HEK293 (cell line): ENCODE results near the gene CABP7.

Experiments used
- CTCF ChIA-PET: fragments of 350-600 bp; formaldehyde crosslinking; extraction: SDS; loops from one replicate; lab custom pipeline; 2021; ENCODE audit warnings: antibody characterized with exemption; lab: Yijun Ruan, JAX
- POLR2A ChIA-PET: fragments of 300-600 bp; formaldehyde crosslinking; extraction: SDS; loops from one replicate; lab custom pipeline; 2020; ENCODE audit warnings: antibody characterized with exemption, inconsistent platforms; lab: Yijun Ruan, JAX
- H3K27ac ChIP-seq: fragments of 200-500 bp; sonication (Bioruptor generic); 2 replicates; pipeline ENCODE4 v1.5.1; 2014; ENCODE audit warnings: low read depth, low read length, control low read depth, inconsistent platforms; ENCODE audit errors: extremely low read depth
- H3K36me3 ChIP-seq, 2 experiments: fragments of 200-500 bp in 1 of 2; sonication (Bioruptor generic) in 1 of 2; 1 replicate in 1 of 2; 2 replicates in 1 of 2; pipeline ENCODE4 v1.5.1; 2014 to 2017; ENCODE audit warnings: inconsistent platforms in 2 of 2, low read length in 2 of 2; ENCODE audit not compliant: control insufficient read depth in 2 of 2, insufficient read depth in 1 of 2
- H3K4me1 ChIP-seq: fragments of 200-500 bp; sonication (Bioruptor generic); 2 replicates; pipeline ENCODE4 v1.5.1; 2014; ENCODE audit warnings: mild to moderate bottlenecking, low read length, inconsistent platforms; ENCODE audit not compliant: control insufficient read depth, insufficient read depth
- H3K4me3 ChIP-seq: 2 replicates; pipeline ENCODE4 v1.5.1; 2011; ENCODE audit warnings: low read depth, mild to moderate bottlenecking, control low read depth, low read length, moderate library complexity
- H3K9me3 ChIP-seq: fragments of 200-500 bp; sonication (Bioruptor generic); 2 replicates; pipeline ENCODE4 v1.5.1; 2014; ENCODE audit warnings: low read depth, low read length, inconsistent platforms; ENCODE audit not compliant: control insufficient read depth, insufficient read depth
- ELK4 ChIP-seq: IDR thresholded peaks from 2 replicates; pipeline ENCODE4 v1.6.1; 2011; ENCODE audit warnings: mild to moderate bottlenecking, low read depth, low read length, borderline replicate concordance
- FEZF1 ChIP-seq: fragments of 450-650 bp; formaldehyde crosslinking; IDR thresholded peaks from 2 replicates; pipeline ENCODE4 v1.5.1; 2016; ENCODE audit warnings: missing biosample characterization, missing genetic modification characterization
- GLIS1 ChIP-seq: fragments of 450-650 bp; formaldehyde crosslinking; IDR thresholded peaks from 2 replicates; pipeline ENCODE4 v1.5.1; 2016; ENCODE audit warnings: missing biosample characterization, missing genetic modification characterization
- GLIS2 ChIP-seq: fragments of 450-650 bp; formaldehyde crosslinking; IDR thresholded peaks from 2 replicates; pipeline ENCODE4 v1.5.1; 2016; ENCODE audit warnings: missing biosample characterization, missing genetic modification characterization
- HIC1 ChIP-seq: fragments of 450-650 bp; formaldehyde crosslinking; IDR thresholded peaks from 2 replicates; pipeline ENCODE4 v1.5.1; 2016; ENCODE audit warnings: missing biosample characterization, missing genetic modification characterization
- KLF10 ChIP-seq: fragments of 450-650 bp; IDR thresholded peaks from 2 replicates; pipeline ENCODE4 v1.5.1; 2018; ENCODE audit warnings: missing biosample characterization, mild to moderate bottlenecking, missing genetic modification characterization
- PATZ1 ChIP-seq: fragments of 450-650 bp; formaldehyde crosslinking; IDR thresholded peaks from 2 replicates; pipeline ENCODE4 v1.5.1; 2016; ENCODE audit warnings: missing biosample characterization, missing genetic modification characterization
- PRDM10 ChIP-seq: fragments of 450-650 bp; formaldehyde crosslinking; IDR thresholded peaks from 2 replicates; pipeline ENCODE4 v1.5.1; 2016; ENCODE audit warnings: missing biosample characterization, missing genetic modification characterization
- ZBTB21 ChIP-seq: fragments of 450-650 bp; formaldehyde crosslinking; IDR thresholded peaks from 2 replicates; pipeline ENCODE4 v1.5.1; 2017; ENCODE audit warnings: missing biosample characterization, missing genetic modification characterization
- ZEB2 ChIP-seq: fragments of 450-650 bp; formaldehyde crosslinking; IDR thresholded peaks from 2 replicates; pipeline ENCODE4 v1.5.1; 2016; ENCODE audit warnings: missing biosample characterization, missing genetic modification characterization
- ZFHX2 ChIP-seq: fragments of 450-650 bp; formaldehyde crosslinking; conservative IDR thresholded peaks from 2 replicates; pipeline ENCODE4 v1.5.1; 2016; ENCODE audit warnings: missing biosample characterization, missing genetic modification characterization
- ZIC2 ChIP-seq: fragments of 450-650 bp; formaldehyde crosslinking; IDR thresholded peaks from 2 replicates; pipeline ENCODE4 v1.5.1; 2016; ENCODE audit warnings: missing biosample characterization, missing genetic modification characterization
- ZNF341 ChIP-seq: fragments of 450-650 bp; formaldehyde crosslinking; IDR thresholded peaks from 2 replicates; pipeline ENCODE4; 2016; ENCODE audit warnings: low read depth, missing biosample characterization, missing genetic modification characterization
- ZNF394 ChIP-seq: fragments of 450-650 bp; formaldehyde crosslinking; IDR thresholded peaks from 2 replicates; pipeline ENCODE4 v1.5.1; 2016; ENCODE audit warnings: missing biosample characterization, missing genetic modification characterization, mild to moderate bottlenecking, moderate library complexity, borderline replicate concordance
- ZNF518A ChIP-seq: fragments of 450-650 bp; formaldehyde crosslinking; conservative IDR thresholded peaks from 2 replicates; pipeline ENCODE4 v1.5.1; 2016; ENCODE audit warnings: low read depth, missing biosample characterization, missing genetic modification characterization
- ZNF530 ChIP-seq: fragments of 450-650 bp; formaldehyde crosslinking; IDR thresholded peaks from 2 replicates; pipeline ENCODE4 v1.5.1; 2016; ENCODE audit warnings: low read depth, missing biosample characterization, missing genetic modification characterization
- ZNF555 ChIP-seq: fragments of 450-650 bp; formaldehyde crosslinking; conservative IDR thresholded peaks from 2 replicates; pipeline ENCODE4 v1.5.1; 2017; ENCODE audit warnings: missing biosample characterization, mild to moderate bottlenecking, missing genetic modification characterization, inconsistent platforms
- ZNF558 ChIP-seq: fragments of 450-650 bp; formaldehyde crosslinking; IDR thresholded peaks from 2 replicates; pipeline ENCODE4 v1.5.1; 2016; ENCODE audit warnings: missing biosample characterization, missing genetic modification characterization
- ZNF561 ChIP-seq: fragments of 450-650 bp; IDR thresholded peaks from 2 replicates; pipeline ENCODE4 v1.5.1; 2018; ENCODE audit warnings: missing biosample characterization, missing genetic modification characterization, borderline replicate concordance
- ZNF600 ChIP-seq: fragments of 450-650 bp; formaldehyde crosslinking; IDR thresholded peaks from 2 replicates; pipeline ENCODE4 v1.5.1; 2016; ENCODE audit warnings: missing biosample characterization, missing genetic modification characterization
- ZNF645 ChIP-seq: fragments of 450-650 bp; formaldehyde crosslinking; IDR thresholded peaks from 2 replicates; pipeline ENCODE4; 2016; ENCODE audit warnings: missing biosample characterization, missing genetic modification characterization

The CABP7 gene

GRCh38 chr22:29704528-29705285 is 15.1 kb upstream of the CABP7 start:
- CTCF ChIA-PET, result interaction anchor here (0.6 to 4.2 kb wide), 5 partner anchors 23 to 384 kb away, joined by 3 to 20 read pairs (median 4); no protein-coding TSS in a partner anchor
- peak; percentile 42; the same call in 1 of the 2 replicates for TF ChIP-seq HIC1 (tag by site-specific recombination)
- no peak for TF ChIP-seq FEZF1 (tag by site-specific recombination)
- no peak for TF ChIP-seq ZNF558 (tag by site-specific recombination)
- TF ChIP-seq ZNF645 (tag by site-specific recombination), result no peak
- TF ChIP-seq GLIS2 (tag by site-specific recombination), result peak; percentile 21; the same call in 1 of the 2 replicates
- TF ChIP-seq ZEB2, result no peak
- TF ChIP-seq ZBTB21 (tag by site-specific recombination), result no peak
- TF ChIP-seq ZNF561, result no peak
- TF ChIP-seq ZFHX2 (tag by site-specific recombination), result peak; percentile 14; the same call in 1 of the 2 replicates
- TF ChIP-seq ZNF555 (tag by site-specific recombination), result no peak
- no peak for TF ChIP-seq ZNF530 (tag by site-specific recombination)
- TF ChIP-seq GLIS1 (tag by site-specific recombination), result peak; percentile 73; the same call in 1 of the 2 replicates
- TF ChIP-seq ZNF341 (tag by site-specific recombination), result peak; percentile 23; the same call in 1 of the 2 replicates
- TF ChIP-seq KLF10 (tag by site-specific recombination), result no peak
- TF ChIP-seq PRDM10 (tag by site-specific recombination), result peak; percentile 56
- TF ChIP-seq PATZ1 (tag by site-specific recombination), result peak; percentile 24
- peak; percentile 72 for TF ChIP-seq ZIC2 (tag by site-specific recombination)
- no peak for TF ChIP-seq ELK4
- no peak for TF ChIP-seq ZNF394 (tag by site-specific recombination)
- peak; percentile 85 for TF ChIP-seq ZNF600 (tag by site-specific recombination)
- no peak for TF ChIP-seq ZNF518A (tag by site-specific recombination)

More at GRCh38 chr22:29704528-29705285, 15.1 kb upstream of the CABP7 start:
- H3K36me3 ChIP-seq, result no peaks in the 10 kb centered on the region
- H3K27ac ChIP-seq, result no peak overlapping the region
- no peaks in the 10 kb centered on the region for H3K9me3 ChIP-seq
- peaks cover 20% of the 10 kb centered on the region for H3K4me1 ChIP-seq
- POLR2A ChIA-PET, result interaction anchor here (0.5 kb wide), 1 partner anchor 38 kb away, joined by 3 read pairs; no protein-coding TSS in a partner anchor
- no peak overlapping the region for H3K4me3 ChIP-seq
